ENCODE data around the gene ELANE.
"Not testable (repeated sequence)": the region's sequence is repeated elsewhere in the genome, so short reads cannot be mapped to it uniquely, and the experiment has no call there.

Gene ELANE

GRCh38 chr19:881385-882071 is 29.4 kb downstream of the ELANE start:
- no peak for DNase-seq

GRCh38 chr19:882871-883497 is 30.9 kb downstream of the ELANE start:
- DNase-seq: no peak

GRCh38 chr19:883661-884211 is 31.6 kb downstream of the ELANE start:
- peak; percentile 99 for DNase-seq

GRCh38 chr19:884420-885211 is 32.5 kb downstream of the ELANE start:
- no peak for DNase-seq

GRCh38 chr19:885536-886224 is 33.6 kb downstream of the ELANE start:
- DNase-seq: no peak

- peak; percentile 75 for DNase-seq
Observed at GRCh38 chr19:887072-887471, 35.0 kb downstream of the ELANE start.

- no peak for DNase-seq
Observed at GRCh38 chr19:887599-887998, 35.5 kb downstream of the ELANE start.

GRCh38 chr19:888581-889385 is 36.7 kb downstream of the ELANE start:
- no peak for DNase-seq

- DNase-seq: no peak
Observed at GRCh38 chr19:889662-890295, 37.7 kb downstream of the ELANE start.

GRCh38 chr19:890831-891230 is 38.7 kb downstream of the ELANE start:
- no peak for DNase-seq

- DNase-seq: not testable (repeated sequence)
Observed at GRCh38 chr19:891421-892200, 39.5 kb downstream of the ELANE start.

GRCh38 chr19:892243-892893 is 40.3 kb downstream of the ELANE start:
- DNase-seq: no peak

GRCh38 chr19:892894-893689 is 41.0 kb downstream of the ELANE start, which contains the start of the genes MED16 and RNU6-9:
TSS of gene MED16 (minus strand) at chr19:893187. CDS start at chr19:891131, 2,056 bp downstream.
TSS of gene RNU6-9 (plus strand) at chr19:893484.
- peak; percentile 94 for DNase-seq

- DNase-seq: no peak
Observed at GRCh38 chr19:896434-896833, 44.3 kb downstream of the ELANE start.

GRCh38 chr19:896999-897398 is 44.9 kb downstream of the ELANE start:
- no peak for DNase-seq

- DNase-seq: peak; percentile 80
Observed at GRCh38 chr19:897442-898039, 45.4 kb downstream of the ELANE start.

- no peak for DNase-seq
Observed at GRCh38 chr19:898663-899062, 46.6 kb downstream of the ELANE start.

- DNase-seq: no peak
Observed at GRCh38 chr19:899336-900042, 47.4 kb downstream of the ELANE start.

All from islet precursor cell (in vitro differentiated cells).